ENCODE measurements around the gene DNHD1.

Gene DNHD1

DNA sequence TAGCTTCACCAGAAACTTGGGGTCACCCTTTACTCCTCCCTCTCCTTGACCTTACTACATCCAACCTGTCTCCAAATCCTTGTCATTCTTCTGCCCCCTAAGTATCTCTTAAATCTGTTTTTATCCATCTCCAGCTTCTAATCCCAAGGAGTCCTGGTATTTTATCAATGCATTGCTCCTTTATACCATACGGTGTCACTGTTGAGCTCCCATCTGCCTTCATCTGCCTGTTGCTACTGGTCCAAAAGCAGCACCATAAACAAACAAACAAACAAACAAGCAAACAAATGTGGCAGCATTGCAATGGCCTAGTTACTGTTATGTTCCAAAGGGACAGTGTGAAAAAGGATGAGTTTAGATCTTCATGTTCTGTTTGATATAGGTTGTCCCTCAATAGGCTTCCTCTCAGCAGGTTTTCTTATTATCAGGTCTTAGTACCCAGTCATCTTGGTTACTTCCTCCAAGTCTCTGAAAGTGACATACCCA lies 34.2 kb downstream of the DNHD1 start:
- no peaks in the 10 kb centered on the region for H3K36me3 ChIP-seq (ENCODE audit: low read length)

DNA sequence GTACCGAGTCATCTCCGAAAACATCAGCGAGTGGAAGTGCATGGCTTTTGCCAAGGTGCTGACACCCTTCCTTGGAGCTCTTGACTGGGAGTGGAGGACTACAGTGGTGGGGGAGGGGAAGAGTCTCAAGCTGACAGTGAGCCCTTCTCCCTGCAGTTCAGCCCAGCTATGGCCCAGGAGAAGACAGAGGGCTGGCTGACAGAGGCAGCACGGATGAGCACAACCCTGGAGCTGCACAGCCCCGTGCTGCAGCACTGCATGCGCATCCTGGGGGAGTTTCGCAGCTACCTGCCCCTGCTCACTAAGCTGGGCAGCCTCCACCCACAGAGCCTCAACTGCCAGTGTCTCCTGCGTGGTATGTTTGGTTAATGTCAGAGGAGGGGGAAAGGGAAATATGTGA lies 41.4 kb downstream of the DNHD1 start:
- Histone ChIP-seq H3F3A (ENCODE audit: insufficient read depth) (no peaks in the 10 kb centered on the region), H4K20me1 (ENCODE audit: low read depth, low read length) (no peaks in the 10 kb centered on the region), H2AFZ (ENCODE audit: low read depth, low read length, severe bottlenecking) (no peak overlapping the region), H3K27me3 (ENCODE audit: low read length) (no peaks in the 10 kb centered on the region), H3K9ac (ENCODE audit: low read length) (no peak overlapping the region), H3K27ac (ENCODE audit: low read depth, low read length) (no peak overlapping the region), H3K4me2 (ENCODE audit: low read depth, low read length, poor library complexity, severe bottlenecking) (no peak overlapping the region), H3K36me3 (ENCODE audit: low read length) (no peaks in the 10 kb centered on the region), H3K4me3 (ENCODE audit: insufficient read depth, low read length, poor library complexity, severe bottlenecking) (no peak overlapping the region), H3K9me2 (replicated peaks; ENCODE audit: insufficient read depth, low read length) (no peaks in the 10 kb centered on the region), H3K9me3 (ENCODE audit: insufficient read depth, low read length) (no peaks in the 10 kb centered on the region), H3K79me2 (ENCODE audit: insufficient read depth, low read length) (no peaks in the 10 kb centered on the region)
- no peak for TF ChIP-seq EZH2phosphoT487 (conservative IDR thresholded peaks at IDR 0.05; ENCODE audit: low read length)
- TF ChIP-seq, protein P1, sequence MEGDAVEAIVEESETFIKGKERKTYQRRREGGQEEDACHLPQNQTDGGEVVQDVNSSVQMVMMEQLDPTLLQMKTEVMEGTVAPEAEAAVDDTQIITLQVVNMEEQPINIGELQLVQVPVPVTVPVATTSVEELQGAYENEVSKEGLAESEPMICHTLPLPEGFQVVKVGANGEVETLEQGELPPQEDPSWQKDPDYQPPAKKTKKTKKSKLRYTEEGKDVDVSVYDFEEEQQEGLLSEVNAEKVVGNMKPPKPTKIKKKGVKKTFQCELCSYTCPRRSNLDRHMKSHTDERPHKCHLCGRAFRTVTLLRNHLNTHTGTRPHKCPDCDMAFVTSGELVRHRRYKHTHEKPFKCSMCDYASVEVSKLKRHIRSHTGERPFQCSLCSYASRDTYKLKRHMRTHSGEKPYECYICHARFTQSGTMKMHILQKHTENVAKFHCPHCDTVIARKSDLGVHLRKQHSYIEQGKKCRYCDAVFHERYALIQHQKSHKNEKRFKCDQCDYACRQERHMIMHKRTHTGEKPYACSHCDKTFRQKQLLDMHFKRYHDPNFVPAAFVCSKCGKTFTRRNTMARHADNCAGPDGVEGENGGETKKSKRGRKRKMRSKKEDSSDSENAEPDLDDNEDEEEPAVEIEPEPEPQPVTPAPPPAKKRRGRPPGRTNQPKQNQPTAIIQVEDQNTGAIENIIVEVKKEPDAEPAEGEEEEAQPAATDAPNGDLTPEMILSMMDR (IDR thresholded peaks at IDR 0.05; ENCODE audit: insufficient read depth, low read length, poor library complexity, severe bottlenecking) = no peak

More for the DNA sequence above, 34.2 kb downstream of the DNHD1 start:
- TF ChIP-seq EZH2phosphoT487 (conservative IDR thresholded peaks at IDR 0.05; ENCODE audit: low read length) = no peak
- TF ChIP-seq, protein P1 (IDR thresholded peaks at IDR 0.05; ENCODE audit: insufficient read depth, low read length, poor library complexity, severe bottlenecking) = peak; percentile 98
- Histone ChIP-seq H2AFZ (ENCODE audit: low read depth, low read length, severe bottlenecking) (no peak overlapping the region), H3K9me2 (replicated peaks; ENCODE audit: insufficient read depth, low read length) (no peaks in the 10 kb centered on the region), H3F3A (ENCODE audit: insufficient read depth) (no peaks in the 10 kb centered on the region), H4K20me1 (ENCODE audit: low read depth, low read length) (no peaks in the 10 kb centered on the region), H3K9ac (ENCODE audit: low read length) (no peak overlapping the region), H3K27ac (ENCODE audit: low read depth, low read length) (no peak overlapping the region), H3K4me3 (ENCODE audit: insufficient read depth, low read length, poor library complexity, severe bottlenecking) (no peak overlapping the region), H3K9me3 (ENCODE audit: insufficient read depth, low read length) (no peaks in the 10 kb centered on the region), H3K4me2 (ENCODE audit: low read depth, low read length, poor library complexity, severe bottlenecking) (no peak overlapping the region), H3K79me2 (ENCODE audit: insufficient read depth, low read length) (no peaks in the 10 kb centered on the region), H3K27me3 (ENCODE audit: low read length) (no peaks in the 10 kb centered on the region)

DNA sequence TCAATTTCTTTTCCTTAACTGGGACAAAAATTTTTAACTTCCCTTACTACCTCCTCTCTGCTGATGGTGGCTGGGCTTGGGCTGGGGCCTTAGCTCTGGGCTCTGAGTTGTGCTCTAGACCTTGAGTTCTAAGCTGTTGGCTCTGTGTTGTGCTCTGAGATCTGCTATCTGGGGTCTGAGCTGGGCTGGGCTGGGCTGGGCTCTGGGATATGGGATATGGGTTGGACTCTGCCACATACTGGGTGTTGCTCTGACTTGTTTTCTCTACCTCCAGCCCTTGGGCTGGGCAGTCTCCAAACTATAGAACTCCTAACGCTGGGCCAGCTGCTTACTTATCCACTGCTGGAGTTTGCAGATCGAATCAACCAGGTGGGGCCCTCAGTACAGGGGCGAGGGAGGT lies 41.9 kb downstream of the DNHD1 start:
- H2AFZ ChIP-seq (ENCODE audit: low read depth, low read length, severe bottlenecking) = no peak overlapping the region
- H3K4me2 ChIP-seq (ENCODE audit: low read depth, low read length, poor library complexity, severe bottlenecking) = no peak overlapping the region
- H3F3A ChIP-seq (ENCODE audit: insufficient read depth) = no peaks in the 10 kb centered on the region
- no peak overlapping the region for H3K4me3 ChIP-seq (ENCODE audit: insufficient read depth, low read length, poor library complexity, severe bottlenecking)
- TF ChIP-seq, protein P1 (IDR thresholded peaks at IDR 0.05; ENCODE audit: insufficient read depth, low read length, poor library complexity, severe bottlenecking) = no peak
- TF ChIP-seq EZH2phosphoT487 (conservative IDR thresholded peaks at IDR 0.05; ENCODE audit: low read length) = no peak
- H3K9me2 ChIP-seq (replicated peaks; ENCODE audit: insufficient read depth, low read length) = no peaks in the 10 kb centered on the region
- no peaks in the 10 kb centered on the region for H3K9me3 ChIP-seq (ENCODE audit: insufficient read depth, low read length)
- no peak overlapping the region for H3K27ac ChIP-seq (ENCODE audit: low read depth, low read length)
- H4K20me1 ChIP-seq (ENCODE audit: low read depth, low read length) = no peaks in the 10 kb centered on the region
- H3K27me3 ChIP-seq (ENCODE audit: low read length) = no peaks in the 10 kb centered on the region
- H3K36me3 ChIP-seq (ENCODE audit: low read length) = no peaks in the 10 kb centered on the region
- no peak overlapping the region for H3K9ac ChIP-seq (ENCODE audit: low read length)
- H3K79me2 ChIP-seq (ENCODE audit: insufficient read depth, low read length) = no peaks in the 10 kb centered on the region

Measured in SU-DHL-6 (cell line).